Lower leg skin (tissue), 4 donors: ENCODE results near the gene GNB5. TPM values are rescaled to one million over a fixed set of nuclear protein-coding genes. Genes with fewer than 3 reads are reported as not detected.

ENCODE experiments used
- DNase-seq, 2 donors: peaks; one replicate each; pipeline ENCODE4 v3.0.0-alpha.2; 2019; ENCODE audit warnings: low spot score in 2 of 2
- H3K4me3 ChIP-seq: fragments of 200-600 bp; sonication (generic); 2 replicates; pipeline ENCODE4 v1.5.1; 2017; ENCODE audit warnings: mild to moderate bottlenecking, low read depth; ENCODE audit not compliant: poor library complexity, severe bottlenecking
- POLR2A ChIP-seq, 2 donors: fragments of 450-650 bp; IDR thresholded peaks; one replicate each; pipeline ENCODE4 v1.6.1; 2016 to 2017; ENCODE audit warnings: antibody characterized with exemption in 2 of 2, mild to moderate bottlenecking in 1 of 2, moderate library complexity in 1 of 2
- WGBS, 2 donors: methylation state at CpG; one replicate each; pipeline ENCODE4 v1.1.5; 2018; 5-methylcytosine and 5-hydroxymethylcytosine counted together
- intact Hi-C: fragments of 100-400 bp; cut with DNase I; formaldehyde crosslinking; loops from one replicate; pipeline ENCODE4 v1.15.0; 2023; ENCODE audit warnings: low total_unique reads
- total RNA-seq, 4 donors: library from RNA; depleted of rRNA; stranded (reverse); fragments of >200 nt; gene quantifications; one replicate each; pipeline ENCODE4 v1.1.0, GENCODE V29; 2016
- TF ChIP-seq, protein P1 (sequence below), 3 donors: fragments of 450-650 bp; IDR thresholded peaks; one replicate each; pipeline ENCODE4 v1.5.1; 2016; ENCODE audit warnings: antibody characterized with exemption in 3 of 3, mild to moderate bottlenecking in 3 of 3, moderate library complexity in 2 of 3

GNB5 gene
- total RNA-seq, 4 donors from 2014 or later, result 15.7 to 30.7 (median 21.9) TPM

DNA sequence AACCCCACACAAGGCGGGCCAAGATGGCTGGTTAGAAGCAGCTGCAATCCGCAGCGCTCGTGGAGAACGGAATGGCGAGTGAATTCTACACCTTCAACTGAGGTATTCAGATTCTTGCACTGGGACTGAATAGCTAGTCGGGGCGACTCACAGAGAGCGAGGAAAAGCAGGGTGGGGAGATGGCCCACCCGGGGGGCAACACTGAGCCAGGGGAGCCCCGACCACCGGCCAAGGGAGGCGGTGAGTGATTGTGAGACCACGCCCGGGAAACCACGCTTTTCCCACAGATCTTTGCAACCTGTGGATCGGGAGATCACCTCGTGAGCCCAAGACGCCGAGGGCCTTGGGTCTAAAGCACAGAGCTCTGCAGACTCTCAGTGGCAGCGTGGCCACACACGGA lies 28.3 kb downstream of the GNB5 start:
- peak in 1 of 2 donors; percentile 80 for DNase-seq
- intact Hi-C loops, result no loop called here

GRCh38 chr15:52162260-52162659 lies 28.9 kb downstream of the GNB5 start:
- TF ChIP-seq, protein P1, sequence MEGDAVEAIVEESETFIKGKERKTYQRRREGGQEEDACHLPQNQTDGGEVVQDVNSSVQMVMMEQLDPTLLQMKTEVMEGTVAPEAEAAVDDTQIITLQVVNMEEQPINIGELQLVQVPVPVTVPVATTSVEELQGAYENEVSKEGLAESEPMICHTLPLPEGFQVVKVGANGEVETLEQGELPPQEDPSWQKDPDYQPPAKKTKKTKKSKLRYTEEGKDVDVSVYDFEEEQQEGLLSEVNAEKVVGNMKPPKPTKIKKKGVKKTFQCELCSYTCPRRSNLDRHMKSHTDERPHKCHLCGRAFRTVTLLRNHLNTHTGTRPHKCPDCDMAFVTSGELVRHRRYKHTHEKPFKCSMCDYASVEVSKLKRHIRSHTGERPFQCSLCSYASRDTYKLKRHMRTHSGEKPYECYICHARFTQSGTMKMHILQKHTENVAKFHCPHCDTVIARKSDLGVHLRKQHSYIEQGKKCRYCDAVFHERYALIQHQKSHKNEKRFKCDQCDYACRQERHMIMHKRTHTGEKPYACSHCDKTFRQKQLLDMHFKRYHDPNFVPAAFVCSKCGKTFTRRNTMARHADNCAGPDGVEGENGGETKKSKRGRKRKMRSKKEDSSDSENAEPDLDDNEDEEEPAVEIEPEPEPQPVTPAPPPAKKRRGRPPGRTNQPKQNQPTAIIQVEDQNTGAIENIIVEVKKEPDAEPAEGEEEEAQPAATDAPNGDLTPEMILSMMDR (IDR thresholded peaks at IDR 0.05), result no peak
- no peak for TF ChIP-seq POLR2A (IDR thresholded peaks at IDR 0.05)
- DNase-seq, result no peak
- 86 to 91% methylated on average over 4 of the region's 4 CpGs for WGBS, 2 donors
- intact Hi-C loops, result no loop called here
- H3K4me3 ChIP-seq, result no peak overlapping the region

More for the DNA sequence above, 28.3 kb downstream of the GNB5 start:
- TF ChIP-seq, protein P1 (IDR thresholded peaks at IDR 0.05), result no peak
- 93 to 95% methylated on average over 15 to 22 of the region's 22 CpGs for WGBS, 2 donors
- H3K4me3 ChIP-seq, result no peak overlapping the region

DNA sequence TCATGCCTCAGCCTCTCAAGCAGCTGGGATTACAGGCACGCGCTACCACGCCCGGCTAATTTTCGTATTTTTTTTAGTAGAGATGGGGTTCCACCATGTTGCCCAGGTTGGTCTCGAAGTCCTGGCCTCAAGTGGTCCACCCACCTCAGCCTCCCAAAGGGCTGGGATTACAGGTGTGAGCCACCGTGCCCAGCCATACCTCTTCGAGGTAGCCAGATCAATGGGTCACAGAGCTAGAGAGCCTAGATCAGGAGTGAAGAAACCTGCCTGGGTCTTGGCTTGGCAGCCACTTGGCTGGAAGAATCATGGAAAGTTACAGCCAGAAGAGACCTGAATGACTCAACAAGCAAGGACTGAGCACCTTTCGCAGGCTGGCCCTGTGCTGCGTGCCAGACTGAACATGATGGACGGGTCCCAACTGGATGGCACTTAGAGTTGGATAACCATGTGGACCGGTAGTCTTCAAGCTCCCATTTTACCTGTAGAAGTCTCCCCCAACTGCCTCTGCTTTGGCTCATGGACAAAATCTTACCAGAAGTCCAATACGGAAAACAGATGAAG lies 29.7 kb downstream of the GNB5 start:
- intact Hi-C loops, result no loop called here
- whole genome bisulfite sequencing, 2 donors, result 76 to 87% methylated on average over 13 of the region's 13 CpGs
- TF ChIP-seq, protein P1 (IDR thresholded peaks at IDR 0.05), result no peak
- no peak for TF ChIP-seq POLR2A (IDR thresholded peaks at IDR 0.05)
- H3K4me3 ChIP-seq, result no peak overlapping the region
- peak in 1 of 2 donors; percentile 57 for DNase-seq

- peak in 1 of 2 donors; percentile 75 for DNase-seq
- no peak overlapping the region for H3K4me3 ChIP-seq
- 95 to 96% methylated on average over 3 of the region's 3 CpGs for WGBS, 2 donors
- TF ChIP-seq, protein P1 (IDR thresholded peaks at IDR 0.05), result no peak
- no peak for TF ChIP-seq POLR2A (IDR thresholded peaks at IDR 0.05)
- intact Hi-C loops, result no loop called here
Observed at GRCh38 chr15:52159645-52160044, 31.5 kb downstream of the GNB5 start.

GRCh38 chr15:52158084-52158765 lies 33.0 kb downstream of the GNB5 start:
- 90 to 92% methylated on average over 10 of the region's 10 CpGs for WGBS, 2 donors
- DNase-seq, result peak in 1 of 2 donors; percentile 10
- intact Hi-C loops, result no loop called here

More at GRCh38 chr15:52158084-52158765, 33.0 kb downstream of the GNB5 start:
- TF ChIP-seq, protein P1 (IDR thresholded peaks at IDR 0.05), result no peak
- TF ChIP-seq POLR2A (IDR thresholded peaks at IDR 0.05), result no peak
- H3K4me3 ChIP-seq, result no peak overlapping the region
